NCI-H82 (cell line): ENCODE results near the gene MANSC4.

Experiments
- DNase-seq: peaks from one replicate; lab custom pipeline; 2025; lab: John Stamatoyannopoulos, UW

The MANSC4 gene

GRCh38 chr12:27800819-27801218 is 20.8 kb upstream of the MANSC4 start:
- DNase-seq = no peak

- no peak for DNase-seq
Observed at GRCh38 chr12:27797301-27798025, 17.4 kb upstream of the MANSC4 start.

GRCh38 chr12:27796128-27796527 is 16.1 kb upstream of the MANSC4 start:
- no peak for DNase-seq

- DNase-seq = peak; percentile 43
Observed at GRCh38 chr12:27794818-27795584, 15.0 kb upstream of the MANSC4 start.

GRCh38 chr12:27790179-27790578 is 10.1 kb upstream of the MANSC4 start:
- DNase-seq = no peak

GRCh38 chr12:27787559-27787958 is 7.5 kb upstream of the MANSC4 start:
- no peak for DNase-seq

- no peak for DNase-seq
Observed at GRCh38 chr12:27785882-27786570, 6.0 kb upstream of the MANSC4 start.

- DNase-seq = no peak
Observed at GRCh38 chr12:27782481-27782880, 2.4 kb upstream of the MANSC4 start.

GRCh38 chr12:27781680-27782079 is 1.6 kb upstream of the MANSC4 start:
- no peak for DNase-seq

GRCh38 chr12:27780612-27781408 is 774 bp upstream of the MANSC4 start:
- DNase-seq = peak; percentile 61

- peak; percentile 54 for DNase-seq
Observed at GRCh38 chr12:27779416-27779919, 568 bp downstream of the MANSC4 start.

GRCh38 chr12:27778206-27778605 is 1.8 kb downstream of the MANSC4 start:
- DNase-seq = no peak

- no peak for DNase-seq
Observed at GRCh38 chr12:27777141-27777540, 2.9 kb downstream of the MANSC4 start.

- no peak for DNase-seq
Observed at GRCh38 chr12:27772328-27773049, 7.5 kb downstream of the MANSC4 start.

GRCh38 chr12:27771481-27772327 is 8.3 kb downstream of the MANSC4 start:
- no peak for DNase-seq

- no peak for DNase-seq
Observed at GRCh38 chr12:27769142-27769673, 10.8 kb downstream of the MANSC4 start.

- DNase-seq = no peak
Observed at GRCh38 chr12:27766587-27766986, 13.4 kb downstream of the MANSC4 start.

GRCh38 chr12:27762757-27763156 is 17.3 kb downstream of the MANSC4 start:
- DNase-seq = no peak

- no peak for DNase-seq
Observed at GRCh38 chr12:27756670-27757195, 23.3 kb downstream of the MANSC4 start.

GRCh38 chr12:27754795-27755194 is 25.2 kb downstream of the MANSC4 start:
- no peak for DNase-seq
